Neural cell (in vitro differentiated cells): ENCODE results near the gene GPR146. TPM values are rescaled to one million over a fixed set of nuclear protein-coding genes. Genes with fewer than 3 reads are reported as not detected.
A peak's percentile ranks its signal among the peaks of the same experiment; 100 is the strongest.

Source experiments
- H2AFZ ChIP-seq: fragments of 200-600, 300-800 bp; sonication (generic), shearing (Covaris generic); 2 replicates; pipeline ENCODE4 v1.6.0; 2014; ENCODE audit warnings: low read depth, mild to moderate bottlenecking, antibody characterized with exemption, low read length, moderate library complexity
- H3F3A ChIP-seq: fragments of 200-600 bp; shearing (Covaris generic); 2 replicates; pipeline ENCODE4 v1.6.1; 2016; ENCODE audit warnings: mild to moderate bottlenecking, moderate library complexity, mixed read lengths, antibody characterized with exemption, low read length; ENCODE audit not compliant: insufficient read depth, poor library complexity, severe bottlenecking
- H3K27ac ChIP-seq: fragments of 200-600, 300-800 bp; sonication (generic), shearing (Covaris generic); 2 replicates; pipeline ENCODE4 v1.5.1; 2014; ENCODE audit warnings: mild to moderate bottlenecking, low read length, moderate library complexity
- H3K27me3 ChIP-seq: fragments of 300-800, 200-600 bp; sonication (generic), shearing (Covaris generic); 2 replicates; pipeline ENCODE4 v1.6.0; 2014; ENCODE audit warnings: mild to moderate bottlenecking, low read depth, low read length, moderate library complexity; ENCODE audit not compliant: insufficient read depth
- H3K36me3 ChIP-seq: fragments of 300-800, 200-600 bp; sonication (generic), shearing (Covaris generic); 2 replicates; pipeline ENCODE4 v1.5.1; 2014; ENCODE audit warnings: mild to moderate bottlenecking, antibody characterized with exemption, low read length, moderate library complexity; ENCODE audit not compliant: insufficient read depth
- H3K4me2 ChIP-seq: fragments of 300-800, 200-600 bp; sonication (generic), shearing (Covaris generic); 2 replicates; pipeline ENCODE4 v1.6.0; 2014; ENCODE audit warnings: mild to moderate bottlenecking, low read length
- H3K4me3 ChIP-seq: fragments of 300-800, 200-600 bp; sonication (generic), shearing (Covaris generic); 2 replicates; pipeline ENCODE4 v1.5.1; 2014; ENCODE audit warnings: mild to moderate bottlenecking, low read length, moderate library complexity
- H3K79me2 ChIP-seq: fragments of 200-600 bp; shearing (Covaris generic); replicated peaks from 2 replicates; pipeline ENCODE4 v1.6.0; 2014; ENCODE audit warnings: mild to moderate bottlenecking, low read length, moderate library complexity; ENCODE audit not compliant: insufficient read depth
- H3K9ac ChIP-seq: fragments of 300-800, 200-600 bp; sonication (generic), shearing (Covaris generic); 2 replicates; pipeline ENCODE4 v1.6.1; 2016; ENCODE audit warnings: mild to moderate bottlenecking, low read length, mixed read lengths
- H3K9me2 ChIP-seq: fragments of 200-600 bp; shearing (Covaris generic); 2 replicates; pipeline ENCODE4 v1.6.1; 2016; ENCODE audit warnings: mild to moderate bottlenecking, low read length, mixed read lengths; ENCODE audit not compliant: insufficient read depth
- H3K9me3 ChIP-seq: fragments of 200-600, 300-800 bp; sonication (generic), shearing (Covaris generic); 2 replicates; pipeline ENCODE4 v1.6.1; 2016; ENCODE audit warnings: mild to moderate bottlenecking, mixed run types, low read length, moderate library complexity, mixed read lengths
- H4K20me1 ChIP-seq: fragments of 200-600 bp; shearing (Covaris generic); 2 replicates; pipeline ENCODE4 v1.6.1; 2016; ENCODE audit warnings: mild to moderate bottlenecking, mixed run types; ENCODE audit not compliant: insufficient read depth
- CTCF ChIP-seq: fragments of 450-650 bp; IDR thresholded peaks from 2 replicates; pipeline ENCODE4 v1.5.1; 2014; ENCODE audit warnings: antibody characterized with exemption, mild to moderate bottlenecking, moderate library complexity; ENCODE audit not compliant: poor library complexity, severe bottlenecking
- EP300 ChIP-seq: fragments of 450-650 bp; conservative IDR thresholded peaks from 2 replicates; pipeline ENCODE4 v1.6.1; 2014; ENCODE audit warnings: antibody characterized with exemption, mild to moderate bottlenecking, moderate library complexity; ENCODE audit not compliant: poor library complexity, severe bottlenecking
- EZH2 ChIP-seq: fragments of 200-600, 300-800 bp; shearing (Covaris generic), sonication (generic); IDR thresholded peaks from 2 replicates; pipeline ENCODE4 v1.6.1; 2014; ENCODE audit warnings: antibody characterized with exemption, low read length, borderline replicate concordance, mild to moderate bottlenecking; ENCODE audit not compliant: insufficient read depth, poor library complexity, severe bottlenecking
- MXI1 ChIP-seq: fragments of 450-650 bp; conservative IDR thresholded peaks from 2 replicates; pipeline ENCODE4 v1.6.1; 2014; ENCODE audit warnings: antibody characterized with exemption, mild to moderate bottlenecking; ENCODE audit not compliant: poor library complexity, severe bottlenecking
- POLR2AphosphoS5 ChIP-seq: IDR thresholded peaks from 2 replicates; pipeline ENCODE4 v1.6.1; 2012
- RAD21 ChIP-seq: fragments of 450-650 bp; conservative IDR thresholded peaks from 2 replicates; pipeline ENCODE4 v1.6.1; 2014; ENCODE audit warnings: antibody characterized with exemption, mild to moderate bottlenecking, moderate library complexity
- REST ChIP-seq: IDR thresholded peaks from 2 replicates; pipeline ENCODE4 v1.6.1; 2012; ENCODE audit warnings: borderline replicate concordance
- SMC3 ChIP-seq: fragments of 450-650 bp; conservative IDR thresholded peaks from 2 replicates; pipeline ENCODE4 v1.6.1; 2014; ENCODE audit warnings: antibody characterized with exemption, mild to moderate bottlenecking, moderate library complexity; ENCODE audit not compliant: poor library complexity
- TAF1 ChIP-seq: IDR thresholded peaks from 2 replicates; pipeline ENCODE4 v1.6.1; 2012; ENCODE audit warnings: low read depth
- polyA plus RNA-seq: library from polyadenylated mRNA; depleted of rRNA; stranded (reverse); fragments of >200 nt; gene quantifications from 2 replicates; pipeline ENCODE4 v1.2.3, GENCODE V29; 2014

GPR146 gene
- polyA plus RNA-seq, 1 donor from 2014 or later, result not detected

- Histone ChIP-seq H3K79me2 (no peaks in the 10 kb centered on the region), H3K9me3 (no peaks in the 10 kb centered on the region), H3F3A (no peaks in the 10 kb centered on the region), H3K27ac (no peak overlapping the region), H4K20me1 (no peaks in the 10 kb centered on the region), H3K36me3 (peaks cover under 1% of the 10 kb centered on the region), H3K4me3 (no peak overlapping the region), H3K27me3 (no peaks in the 10 kb centered on the region), H3K9me2 (no peaks in the 10 kb centered on the region), H2AFZ (no peak overlapping the region), H3K4me2 (no peak overlapping the region), H3K9ac (no peak overlapping the region)
- TF ChIP-seq MXI1, result no peak
- TF ChIP-seq POLR2AphosphoS5, result no peak
- no peak for TF ChIP-seq SMC3
- TF ChIP-seq TAF1, result no peak
- no peak for TF ChIP-seq EP300
- TF ChIP-seq RAD21, result peak; percentile 11
- no peak for TF ChIP-seq EZH2
- no peak for TF ChIP-seq REST
- TF ChIP-seq CTCF, result peak; percentile 56
These were observed 42.5 kb downstream of the GPR146 start for GRCh38 chr7:1086588-1087464.

- Histone ChIP-seq H3K27ac (no peak overlapping the region), H3K9me2 (no peaks in the 10 kb centered on the region), H3K9ac (no peak overlapping the region), H3K4me2 (no peak overlapping the region), H3K27me3 (no peaks in the 10 kb centered on the region), H4K20me1 (no peaks in the 10 kb centered on the region), H3K9me3 (no peaks in the 10 kb centered on the region), H3K79me2 (no peaks in the 10 kb centered on the region), H2AFZ (no peak overlapping the region), H3F3A (no peaks in the 10 kb centered on the region), H3K36me3 (peaks cover 4% of the 10 kb centered on the region), H3K4me3 (no peak overlapping the region)
- no peak for TF ChIP-seq RAD21
- no peak for TF ChIP-seq SMC3
- no peak for TF ChIP-seq REST
- no peak for TF ChIP-seq POLR2AphosphoS5
- no peak for TF ChIP-seq TAF1
- no peak for TF ChIP-seq EP300
- no peak for TF ChIP-seq EZH2
- TF ChIP-seq CTCF, result no peak
- TF ChIP-seq MXI1, result no peak
These were observed 43.1 kb downstream of the GPR146 start for GRCh38 chr7:1087465-1087814.
